DMS53 (cell line): ENCODE data around the gene DEAF1.

ENCODE experiments used
- DNase-seq: peaks from one replicate; lab custom pipeline; 2025; lab: John Stamatoyannopoulos, UW

Gene DEAF1

GRCh38 chr11:612201-612960, 82.6 kb downstream of the DEAF1 start:
- peak; percentile 94 for DNase-seq

DNA sequence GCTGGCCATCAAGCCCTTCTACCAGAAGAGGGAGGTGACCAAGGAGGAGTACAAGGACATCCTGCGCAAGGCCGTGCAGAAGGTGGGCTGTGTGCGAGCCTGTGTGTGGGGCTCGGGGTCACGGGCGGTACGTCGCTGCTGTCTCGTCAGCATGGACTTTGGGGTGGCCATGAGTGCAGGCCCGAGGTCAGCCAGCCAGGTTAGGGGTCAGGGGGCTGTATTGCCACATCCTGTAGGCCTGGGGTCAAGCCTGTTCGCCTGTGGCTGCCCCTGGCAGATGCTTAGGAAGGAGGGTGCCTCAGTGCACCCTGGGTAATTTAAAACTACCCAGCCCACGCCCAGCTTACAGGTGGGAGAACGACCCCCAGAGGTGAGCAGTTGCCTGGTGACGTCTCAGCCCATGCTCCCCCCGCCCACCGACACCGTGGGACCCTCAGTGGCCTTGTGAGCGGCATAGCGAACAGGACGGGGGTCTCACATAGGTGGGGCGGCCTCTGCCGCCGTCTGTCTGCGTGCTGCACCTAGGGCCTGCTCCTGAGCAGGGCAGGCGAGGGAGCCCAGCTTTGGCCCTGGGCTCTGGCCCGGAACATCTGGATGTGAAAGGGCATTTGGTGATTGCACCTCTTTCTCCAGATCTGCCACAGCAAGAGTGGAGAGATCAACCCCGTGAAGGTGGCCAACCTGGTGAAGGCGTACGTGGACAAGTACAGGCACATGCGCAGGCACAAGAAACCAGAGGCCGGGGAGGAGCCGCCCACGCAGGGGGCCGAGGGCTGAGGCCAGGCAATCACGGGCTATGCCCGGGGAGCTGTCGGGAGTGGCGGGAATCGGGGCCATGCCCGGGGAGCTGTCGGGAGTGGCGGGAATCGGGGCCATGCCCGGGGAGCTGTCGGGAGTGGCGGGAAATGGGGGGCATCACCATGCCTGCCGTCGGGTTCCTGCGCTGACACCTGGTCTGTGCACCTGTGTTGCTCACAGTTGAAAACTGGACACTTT, 83.7 kb downstream of the DEAF1 start:
- peak; percentile 34 for DNase-seq

DNA sequence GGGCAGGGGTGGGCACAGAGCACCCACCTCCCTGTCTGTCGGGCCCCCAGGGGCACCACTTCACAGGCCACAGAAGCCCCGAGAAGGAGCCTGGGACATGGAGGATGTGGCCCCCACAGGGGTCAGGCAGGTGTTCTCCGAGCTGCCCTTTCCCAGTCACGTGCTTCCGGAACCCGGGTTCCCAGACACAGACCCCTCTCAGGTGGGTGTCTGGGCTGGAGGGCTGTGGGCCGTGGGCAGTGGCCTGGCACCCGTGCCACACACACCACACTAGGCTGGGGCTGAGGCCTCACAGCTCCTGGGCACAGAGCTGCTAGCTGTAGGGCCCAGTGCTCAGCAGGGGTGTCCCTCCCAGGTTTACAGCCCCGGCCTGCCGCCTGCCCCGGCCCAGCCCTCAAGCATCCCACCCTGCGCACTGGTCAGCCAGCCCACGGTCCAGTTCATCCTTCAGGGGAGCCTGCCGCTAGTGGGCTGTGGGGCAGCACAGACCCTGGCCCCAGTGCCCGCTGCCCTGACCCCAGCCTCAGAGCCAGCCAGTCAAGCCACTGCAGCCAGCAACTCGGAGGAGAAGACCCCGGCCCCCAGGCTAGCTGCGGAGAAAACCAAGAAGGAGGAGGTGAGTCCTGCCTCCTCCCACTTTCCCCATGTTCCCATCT, 84.7 kb downstream of the DEAF1 start:
- DNase-seq: no peak

DNA sequence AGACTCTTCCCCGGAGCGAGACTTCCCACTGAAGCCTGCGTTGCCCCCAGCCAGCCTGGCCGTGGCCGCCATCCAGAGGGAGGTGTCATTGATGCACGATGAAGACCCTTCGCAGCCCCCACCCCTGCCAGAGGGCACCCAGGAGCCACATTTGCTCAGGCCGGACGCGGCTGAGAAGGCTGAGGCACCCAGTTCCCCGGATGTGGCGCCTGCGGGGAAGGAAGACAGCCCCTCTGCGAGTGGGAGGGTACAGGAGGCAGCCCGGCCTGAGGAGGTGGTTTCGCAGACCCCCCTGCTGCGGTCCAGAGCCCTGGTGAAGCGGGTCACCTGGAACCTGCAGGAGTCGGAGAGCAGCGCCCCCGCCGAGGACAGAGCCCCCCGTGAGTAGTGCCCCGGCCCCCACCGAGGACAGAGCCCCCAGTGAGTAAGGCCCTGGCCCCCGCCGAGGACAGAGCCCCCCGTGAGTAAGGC, 85.6 kb downstream of the DEAF1 start:
- DNase-seq: no peak

- DNase-seq: no peak
Observed at GRCh38 chr11:608791-609251, 86.2 kb downstream of the DEAF1 start.

GRCh38 chr11:607971-608659, 86.9 kb downstream of the DEAF1 start:
- no peak for DNase-seq

GRCh38 chr11:607020-607780, 87.8 kb downstream of the DEAF1 start:
- no peak for DNase-seq

DNA sequence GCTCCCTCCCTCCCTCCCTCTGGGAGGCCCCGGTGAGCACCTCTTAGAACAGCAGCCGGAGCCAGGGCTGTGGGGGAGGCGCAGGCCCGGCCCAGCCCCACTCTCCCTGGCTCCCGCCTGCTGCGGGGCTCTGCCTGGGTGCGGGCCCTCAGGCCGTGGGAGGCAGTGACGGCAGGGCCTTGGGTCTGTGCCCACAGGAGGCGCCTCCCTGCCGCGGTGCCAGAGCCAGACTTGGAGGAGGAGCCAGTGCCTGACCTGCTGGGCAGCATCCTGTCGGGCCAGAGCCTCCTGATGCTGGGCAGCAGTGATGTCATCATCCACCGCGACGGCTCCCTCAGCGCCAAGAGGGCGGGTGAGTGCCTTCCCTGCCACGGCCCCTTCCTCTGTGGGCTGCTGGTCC, 88.8 kb downstream of the DEAF1 start:
- peak; percentile 62 for DNase-seq

DNA sequence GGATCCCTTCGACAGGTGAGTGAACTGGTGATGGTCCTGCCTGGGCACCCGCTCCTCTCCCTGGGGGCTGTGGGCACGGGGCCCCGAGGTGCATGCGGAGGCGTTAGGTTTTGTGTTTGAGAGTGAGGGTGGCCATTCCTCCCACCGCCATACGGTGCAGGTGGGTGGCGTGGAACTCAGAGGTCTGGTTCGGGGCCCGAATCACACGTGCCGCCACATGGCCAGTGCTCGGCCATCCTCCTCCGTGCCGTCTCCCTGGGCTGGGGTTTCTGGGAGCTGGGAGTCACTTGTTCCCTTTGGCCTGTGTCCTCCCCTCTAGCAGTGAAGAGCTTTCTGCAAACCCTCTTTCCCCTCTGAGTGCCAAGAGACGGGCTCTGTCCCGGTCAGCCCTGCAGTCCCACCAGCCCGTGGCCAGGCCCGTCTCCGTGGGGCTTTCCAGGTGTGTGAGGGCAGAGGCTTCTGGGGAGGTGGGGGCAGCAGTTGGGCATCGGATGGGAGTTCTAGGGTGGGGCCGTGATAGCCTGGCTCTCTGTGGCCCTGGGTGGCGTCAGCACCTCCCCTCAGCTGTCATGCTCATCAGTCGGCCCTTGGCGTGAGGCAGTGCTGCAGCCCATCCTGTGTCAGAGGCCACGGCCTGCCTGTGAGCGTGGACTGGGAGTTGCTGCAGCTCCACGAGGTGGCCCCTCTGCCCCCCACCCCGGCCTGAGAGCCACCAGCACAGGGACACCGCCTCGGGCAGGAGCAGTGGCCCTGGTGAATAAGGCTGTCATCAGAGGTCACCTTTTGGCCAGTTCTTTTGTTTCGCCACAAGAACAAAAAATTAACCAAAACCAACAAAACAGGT, 89.5 kb downstream of the DEAF1 start:
- DNase-seq: no peak

DNA sequence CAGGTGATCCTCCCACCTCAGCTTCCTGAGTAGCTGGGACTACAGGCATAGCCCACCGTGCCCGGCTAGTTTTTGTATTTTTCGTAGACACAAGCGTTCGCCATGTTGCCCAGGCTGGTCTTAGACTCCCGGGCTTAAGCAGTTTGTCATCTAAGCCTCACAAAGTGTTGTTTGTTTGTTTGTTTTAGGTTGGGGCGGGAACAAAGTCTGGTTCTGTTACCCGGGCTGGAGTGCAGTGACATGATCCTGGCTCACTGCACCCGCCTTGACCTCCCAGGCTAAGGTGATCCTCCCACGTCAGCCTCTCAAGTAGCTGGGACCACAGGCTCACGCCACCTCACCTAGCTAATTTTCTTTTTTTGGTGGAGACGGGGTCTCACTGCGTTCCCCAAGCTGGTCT, 91.9 kb downstream of the DEAF1 start:
- DNase-seq: no peak

- no peak for DNase-seq
Observed at GRCh38 chr11:601573-602245, 93.3 kb downstream of the DEAF1 start.

- no peak for DNase-seq
Observed at GRCh38 chr11:598005-598680, 96.9 kb downstream of the DEAF1 start.

- DNase-seq: peak; percentile 38
Observed at GRCh38 chr11:597166-597725, 97.8 kb downstream of the DEAF1 start.

DNA sequence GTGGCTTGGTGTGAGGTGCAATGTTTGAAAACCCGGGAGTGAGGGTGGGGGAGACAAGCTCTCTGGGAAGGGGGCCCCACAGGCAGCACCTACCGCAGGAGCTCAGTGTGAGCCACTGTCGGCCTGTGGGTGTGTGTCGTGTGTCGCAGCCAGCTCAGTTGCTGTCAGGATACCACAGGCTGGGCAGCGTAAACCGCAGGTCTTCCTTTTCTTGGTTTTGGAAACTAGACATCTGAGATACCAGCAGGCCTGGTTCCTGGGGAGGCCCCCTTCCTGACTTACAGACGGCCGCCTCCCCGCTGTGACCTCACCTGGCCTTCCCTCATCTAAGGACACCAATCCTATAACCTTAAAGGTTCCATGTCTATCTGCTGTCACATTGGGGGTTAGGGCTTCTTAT, 98.6 kb downstream of the DEAF1 start:
- DNase-seq: no peak

- no peak for DNase-seq
Observed at GRCh38 chr11:595400-595799, 99.6 kb downstream of the DEAF1 start.
